GM11168 (cell line): ENCODE measurements around the gene CBLB.

ENCODE experiments used
- in situ Hi-C: fragments of 300-500 bp; cut with MboI; formaldehyde crosslinking; loops from one replicate; pipeline ENCODE4 v1.12.0; 2022; ENCODE audit warnings: low sequenced_read_pairs; ENCODE audit not compliant: unreplicated experiment

Gene CBLB

GRCh38 chr3:105868742-105869530 is at the start of gene CBLB:
TSS of gene CBLB (minus strand) at chr3:105869012. CDS start at chr3:105867577, 1,435 bp downstream.
- in situ Hi-C loops, result no loop called here

- in situ Hi-C loops, result no loop called here
Observed at GRCh38 chr3:105916767-105917166, 48.0 kb upstream of the CBLB start.

DNA sequence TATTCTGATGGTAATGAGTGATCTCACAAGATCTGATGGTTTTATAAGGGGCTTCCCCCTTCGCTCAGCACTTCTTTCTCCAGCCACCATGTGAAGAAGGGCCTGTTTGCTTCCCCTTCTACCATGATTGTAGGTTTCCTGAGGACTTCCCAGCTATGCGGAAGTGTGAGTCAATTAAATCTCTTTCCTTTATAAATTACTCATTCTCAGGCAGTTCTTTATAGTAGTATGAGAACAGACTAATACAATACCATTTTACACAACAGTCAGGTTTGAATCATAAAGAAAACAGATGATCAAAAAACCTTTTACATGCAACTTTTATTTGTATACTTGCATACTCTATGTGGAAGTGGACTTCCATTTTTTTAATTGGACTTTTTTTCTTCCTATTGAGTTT is 46.7 kb upstream of the CBLB start:
- in situ Hi-C loops, result no loop called here

- in situ Hi-C loops, result no loop called here
Observed at GRCh38 chr3:105913616-105914015, 44.8 kb upstream of the CBLB start.

- in situ Hi-C loops, result no loop called here
Observed at GRCh38 chr3:105912891-105913290, 44.1 kb upstream of the CBLB start.

- in situ Hi-C loops, result no loop called here
Observed at GRCh38 chr3:105911496-105911895, 42.7 kb upstream of the CBLB start.

GRCh38 chr3:105907777-105908176 is 39.0 kb upstream of the CBLB start:
- in situ Hi-C loops, result no loop called here

DNA sequence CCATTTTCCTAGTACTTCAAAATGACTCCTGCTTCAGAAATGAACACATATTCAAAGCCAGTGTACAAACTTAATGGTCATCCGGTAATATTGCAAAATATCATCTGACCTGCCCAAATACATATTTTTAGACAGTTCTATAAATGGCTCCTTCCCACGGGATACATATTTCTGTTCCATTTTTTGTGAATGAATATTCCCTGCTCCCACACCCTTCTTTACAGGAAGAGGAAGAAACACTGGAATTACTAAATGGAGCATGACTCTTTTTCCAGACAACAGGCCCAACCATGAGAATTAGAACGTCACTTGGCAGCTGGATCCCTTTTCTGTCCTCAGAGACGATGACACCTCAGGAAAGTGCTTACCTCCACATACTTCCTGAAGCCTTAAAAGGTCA is 38.0 kb upstream of the CBLB start:
- in situ Hi-C loops, result no loop called here

GRCh38 chr3:105906345-105906744 is 37.5 kb upstream of the CBLB start:
- in situ Hi-C loops, result no loop called here

DNA sequence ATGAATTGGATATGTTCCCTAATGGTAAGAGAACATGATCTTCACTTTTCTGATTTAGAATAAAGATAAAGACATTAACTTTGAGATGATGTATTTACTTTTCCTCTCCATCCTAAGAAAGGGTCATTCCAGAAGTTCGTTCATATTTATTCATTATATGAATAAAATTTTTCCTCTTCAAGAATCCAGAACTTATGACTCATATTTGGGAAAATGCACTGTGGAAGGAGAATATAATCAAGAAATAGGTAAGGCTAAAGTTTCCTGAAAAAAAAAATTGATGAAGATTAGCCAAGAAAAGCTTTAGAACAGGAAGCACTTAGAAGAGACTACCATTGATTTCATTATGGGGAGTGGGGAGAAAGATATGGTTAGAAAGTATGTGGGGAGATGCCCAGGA is 36.5 kb upstream of the CBLB start:
- in situ Hi-C loops, result no loop called here

DNA sequence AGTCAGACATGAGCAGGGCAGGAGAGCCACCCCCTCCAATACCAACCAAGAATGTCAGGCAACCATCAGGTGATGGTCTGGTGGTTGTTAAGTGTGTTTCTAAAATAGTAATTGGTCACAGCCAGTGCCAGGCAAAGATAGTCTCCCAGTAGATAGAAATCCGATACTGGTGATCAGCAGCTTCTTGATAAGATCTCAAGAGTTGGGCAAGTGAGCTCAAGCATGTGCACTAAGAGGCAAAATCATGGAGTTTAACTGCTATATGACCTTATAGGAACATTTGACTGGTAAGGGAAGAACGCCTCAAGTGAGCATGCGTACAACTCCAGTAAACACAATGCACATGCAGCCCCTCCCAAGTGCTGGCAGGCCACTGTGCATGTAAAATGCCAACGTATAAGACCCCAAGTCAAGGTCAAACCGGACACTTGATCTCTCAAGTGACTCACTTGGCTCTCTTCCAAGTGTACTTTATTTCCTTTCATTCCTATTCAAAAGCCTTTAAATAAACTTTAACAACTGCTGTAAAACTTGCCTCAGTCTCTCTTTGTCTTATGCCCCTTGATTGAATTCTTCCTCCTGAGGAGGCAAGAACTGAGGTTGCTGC is 36.0 kb upstream of the CBLB start:
- in situ Hi-C loops, result no loop called here

GRCh38 chr3:105904251-105904650 is 35.4 kb upstream of the CBLB start:
- in situ Hi-C loops, result no loop called here

DNA sequence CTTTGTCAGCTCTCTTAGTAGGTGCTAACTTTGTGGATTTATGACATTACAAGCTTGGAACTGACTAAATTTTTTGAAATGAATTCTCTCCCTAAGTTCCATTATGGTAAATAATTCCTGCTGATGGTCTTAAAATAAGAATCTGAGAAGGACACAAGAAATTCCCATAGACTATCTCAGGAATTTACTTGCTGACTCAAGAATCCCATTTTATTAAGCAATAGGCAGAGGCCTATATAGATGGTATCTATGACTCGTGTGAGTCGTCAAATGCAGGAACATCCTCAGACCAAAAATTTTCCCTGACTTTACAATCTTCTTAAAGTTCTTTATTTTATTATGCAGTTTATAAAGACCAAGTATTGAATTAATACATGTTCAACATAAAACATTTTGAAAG is 30.7 kb upstream of the CBLB start:
- in situ Hi-C loops, result no loop called here

- in situ Hi-C loops, result no loop called here
Observed at GRCh38 chr3:105891101-105891500, 22.3 kb upstream of the CBLB start.

DNA sequence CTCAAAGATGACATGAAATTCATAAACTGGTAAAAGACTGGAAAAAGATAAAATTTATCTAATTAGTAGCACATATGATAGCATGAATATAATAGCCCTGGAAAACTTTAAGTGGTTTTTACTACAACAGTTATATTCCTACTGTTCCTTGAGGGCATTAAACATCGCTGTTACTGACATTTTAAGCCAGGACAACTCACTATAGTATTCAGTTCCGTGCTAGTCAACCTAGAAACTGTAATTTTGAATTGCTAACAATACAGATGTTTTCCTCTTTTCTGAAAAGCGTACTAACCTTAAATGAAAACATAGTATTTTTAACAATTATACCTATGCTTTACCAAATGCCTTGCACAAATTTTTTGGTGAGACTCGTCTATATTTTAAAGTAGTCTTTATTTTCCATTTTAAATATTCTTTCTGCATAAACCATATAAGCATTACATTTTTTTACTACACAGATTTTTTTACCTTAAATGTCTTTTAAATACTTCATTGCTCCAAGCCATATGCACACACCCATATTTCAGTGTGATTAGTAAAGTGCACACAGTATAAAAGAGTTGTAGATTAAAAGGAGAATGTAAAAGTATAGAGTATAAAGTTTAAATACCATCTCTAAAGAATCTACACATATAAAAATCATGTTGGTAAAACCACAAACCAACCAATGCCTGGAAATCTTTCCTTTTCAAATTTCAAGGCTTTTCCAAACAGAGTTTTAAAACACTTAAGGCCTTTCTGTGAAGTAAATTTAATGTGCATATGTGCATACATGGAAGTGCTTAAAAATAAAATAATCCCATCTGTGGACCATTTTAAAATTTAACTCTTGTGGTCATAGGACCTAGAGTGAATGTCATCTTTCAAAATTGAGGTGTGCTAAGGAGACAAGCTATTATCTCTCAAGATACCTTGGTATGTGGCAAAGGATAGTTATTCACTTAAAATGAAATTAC is 20.1 kb upstream of the CBLB start:
- in situ Hi-C loops, result no loop called here

- in situ Hi-C loops, result no loop called here
Observed at GRCh38 chr3:105885256-105885655, 16.4 kb upstream of the CBLB start.

- in situ Hi-C loops, result no loop called here
Observed at GRCh38 chr3:105883798-105884377, 15.1 kb upstream of the CBLB start.

- in situ Hi-C loops, result no loop called here
Observed at GRCh38 chr3:105880681-105881290, 12.0 kb upstream of the CBLB start.

DNA sequence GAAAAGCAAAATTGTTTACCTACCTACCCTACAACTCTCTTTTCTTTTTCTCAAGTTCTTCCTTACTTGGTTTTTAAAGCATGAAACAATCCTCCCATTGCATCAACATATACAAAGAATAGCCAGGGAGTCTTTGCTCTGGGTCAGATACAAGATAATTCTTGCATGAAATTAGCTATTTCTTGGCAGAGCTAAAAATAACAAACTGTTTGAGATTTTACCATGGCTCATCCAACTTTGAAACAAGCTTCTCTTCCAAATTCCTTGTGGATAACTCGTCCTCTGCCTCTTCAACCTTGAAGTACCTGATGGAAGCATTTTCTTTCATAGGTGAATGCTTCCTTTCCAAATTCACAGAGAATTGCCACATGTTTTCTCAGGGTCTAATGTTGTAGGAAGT is 9.2 kb upstream of the CBLB start:
- in situ Hi-C loops, result loop anchor here (10.0 kb wide), 1 partner anchor 297 kb away; no protein-coding TSS in a partner anchor

- in situ Hi-C loops, result loop anchor here (10.0 kb wide), 1 partner anchor 297 kb away; no protein-coding TSS in a partner anchor
Observed at GRCh38 chr3:105877336-105877910, 8.6 kb upstream of the CBLB start.
